Esophagus mucosa (tissue), 1 donor: ENCODE results near the gene CSHL1. TPM values are rescaled to one million over a fixed set of nuclear protein-coding genes. Genes with fewer than 3 reads are reported as not detected.

Experiments
- ATAC-seq: fragments of 200-7000 bp; cut with Tn5 transposase; one replicate; pipeline ENCODE4 v1.9.1; 2020
- total RNA-seq: library from RNA; stranded (reverse); gene quantifications from one replicate; pipeline ENCODE4 v1.2.4, GENCODE V29; 2023
- donor health status: DM: yes; HTN: yes; CAD: no.

Gene CSHL1
- not detected for total RNA-seq

- ATAC-seq = no peak
Observed at GRCh38 chr17:63911041-63911635, at the start of gene CSHL1. Gene CSHL1 (minus strand): TSS chr17:63911258. CDS start chr17:63911196, 62 bp downstream.

GRCh38 chr17:63960430-63960829 lies 49.4 kb upstream of the CSHL1 start:
- ATAC-seq = no peak

- ATAC-seq = peak; percentile 4
Observed at GRCh38 chr17:63960006-63960405, 48.9 kb upstream of the CSHL1 start.

- no peak for ATAC-seq
Observed at GRCh38 chr17:63956296-63956920, 45.4 kb upstream of the CSHL1 start.

- ATAC-seq = no peak
Observed at GRCh38 chr17:63955791-63956190, 44.7 kb upstream of the CSHL1 start.

- no peak for ATAC-seq
Observed at GRCh38 chr17:63955232-63955631, 44.2 kb upstream of the CSHL1 start.

- ATAC-seq = peak; percentile 13
Observed at GRCh38 chr17:63954402-63955063, 43.5 kb upstream of the CSHL1 start.

- peak; percentile 61 for ATAC-seq
Observed at GRCh38 chr17:63950940-63951907, 40.2 kb upstream of the CSHL1 start.

GRCh38 chr17:63949576-63950250 lies 38.7 kb upstream of the CSHL1 start:
- ATAC-seq = no peak

GRCh38 chr17:63948521-63948920 lies 37.5 kb upstream of the CSHL1 start:
- no peak for ATAC-seq

- no peak for ATAC-seq
Observed at GRCh38 chr17:63947711-63948330, 36.8 kb upstream of the CSHL1 start.

GRCh38 chr17:63946440-63947363 lies 35.6 kb upstream of the CSHL1 start:
- peak; percentile 55 for ATAC-seq

GRCh38 chr17:63945784-63946439 lies 34.9 kb upstream of the CSHL1 start:
- no peak for ATAC-seq

- no peak for ATAC-seq
Observed at GRCh38 chr17:63944736-63945499, 33.9 kb upstream of the CSHL1 start.

GRCh38 chr17:63943745-63944144 lies 32.7 kb upstream of the CSHL1 start:
- ATAC-seq = no peak

- ATAC-seq = no peak
Observed at GRCh38 chr17:63942309-63942985, 31.4 kb upstream of the CSHL1 start.

- no peak for ATAC-seq
Observed at GRCh38 chr17:63941751-63942150, 30.7 kb upstream of the CSHL1 start.

- no peak for ATAC-seq
Observed at GRCh38 chr17:63941162-63941561, 30.1 kb upstream of the CSHL1 start.

GRCh38 chr17:63940584-63940983 lies 29.5 kb upstream of the CSHL1 start:
- ATAC-seq = no peak
